OCI-LY7 (cell line): Measurements from ENCODE around the gene STAT1. TPM values are rescaled to one million over a fixed set of nuclear protein-coding genes. Genes with fewer than 3 reads are reported as not detected.

Experiments used
- BruUV-seq: library from RNA; stranded (reverse); fragments of 400-500 nt; replicated peaks from 2 replicates; lab custom pipeline; 2021; lab: Mats Ljungman, UMichigan
- CTCF ChIA-PET: fragments of 300-600 bp; sonication (Branson Sonifier 250); formaldehyde crosslinking; loops from one replicate; lab custom pipeline; 2022; ENCODE audit warnings: antibody characterized with exemption; ENCODE audit not compliant: unreplicated experiment; lab: Charles Lee
- POLR2A ChIA-PET: fragments of 300-600 bp; sonication (Branson Sonifier 250); formaldehyde crosslinking; loops from one replicate; lab custom pipeline; 2022; ENCODE audit warnings: antibody characterized with exemption; lab: Charles Lee
- DNase-seq: peaks from one replicate; pipeline ENCODE4 v3.0.0-alpha.2; 2015; ENCODE audit warnings: low spot score
- H2AFZ ChIP-seq: fragments of 200-600 bp; sonication (generic), shearing (Covaris generic); 2 replicates; pipeline ENCODE4 v1.6.1; 2014; ENCODE audit warnings: mild to moderate bottlenecking, antibody characterized with exemption, low read length, moderate library complexity
- H3K27ac ChIP-seq: fragments of 200-600 bp; sonication (generic); 2 replicates; pipeline ENCODE4 v1.5.1; 2014; ENCODE audit warnings: mixed run types, low read depth, mild to moderate bottlenecking, moderate library complexity, low read length, inconsistent platforms; ENCODE audit not compliant: poor library complexity, severe bottlenecking
- H3K36me3 ChIP-seq: fragments of 200-600 bp; sonication (generic); 2 replicates; pipeline ENCODE4 v1.6.1; 2014; ENCODE audit warnings: mild to moderate bottlenecking, antibody characterized with exemption, low read length, moderate library complexity, mixed read lengths; ENCODE audit not compliant: insufficient read depth
- H3K4me1 ChIP-seq: fragments of 200-600 bp; sonication (generic); 2 replicates; pipeline ENCODE4 v1.5.1; 2014; ENCODE audit warnings: mild to moderate bottlenecking, low read length; ENCODE audit not compliant: insufficient read depth, poor library complexity, severe bottlenecking
- H3K4me2 ChIP-seq: fragments of 200-600 bp; sonication (generic); 2 replicates; pipeline ENCODE4 v1.6.1; 2014; ENCODE audit warnings: mild to moderate bottlenecking, low read length
- H3K4me3 ChIP-seq: fragments of 200-600 bp; sonication (generic); 2 replicates; pipeline ENCODE4 v1.5.1; 2014; ENCODE audit warnings: mild to moderate bottlenecking, low read depth, low read length; ENCODE audit not compliant: poor library complexity, severe bottlenecking
- H3K79me2 ChIP-seq: fragments of 200-600 bp; sonication (generic); 2 replicates; pipeline ENCODE4 v1.6.1; 2016; ENCODE audit warnings: low read depth, mild to moderate bottlenecking, low read length, moderate library complexity, mixed read lengths; ENCODE audit not compliant: insufficient read depth
- H3K9me2 ChIP-seq: fragments of 200-600 bp; sonication (generic); 2 replicates; pipeline ENCODE4 v1.6.1; 2016; ENCODE audit warnings: mild to moderate bottlenecking, low read length, mixed read lengths; ENCODE audit not compliant: insufficient read depth
- H3K9me3 ChIP-seq: fragments of 200-600 bp; sonication (generic); 2 replicates; pipeline ENCODE4 v1.6.1; 2014; ENCODE audit warnings: mild to moderate bottlenecking, mixed run types, low read length, mixed read lengths
- H4K20me1 ChIP-seq: fragments of 200-600 bp; sonication (generic); 2 replicates; pipeline ENCODE4 v1.6.1; 2014; ENCODE audit warnings: mild to moderate bottlenecking, antibody characterized with exemption, low read length, moderate library complexity, mixed read lengths; ENCODE audit not compliant: insufficient read depth
- CTCF ChIP-seq: fragments of 200-600 bp; sonication (generic); conservative IDR thresholded peaks from 2 replicates; pipeline ENCODE4 v1.5.1; 2014; ENCODE audit warnings: mild to moderate bottlenecking, antibody characterized with exemption, low read length, moderate library complexity, mixed read lengths
- EZH2phosphoT487 ChIP-seq: fragments of 200-600 bp; sonication (generic); IDR thresholded peaks from 2 replicates; pipeline ENCODE4 v1.6.1; 2018; ENCODE audit warnings: low read depth, borderline replicate concordance, mild to moderate bottlenecking, mixed run types, antibody characterized with exemption, low read length, moderate library complexity, mixed read lengths
- intact Hi-C: fragments of 100-400 bp; cut with micrococcal nuclease; formaldehyde crosslinking; loops from one replicate; pipeline ENCODE4 v1.10.0; 2022; ENCODE audit not compliant: unreplicated experiment
- total RNA-seq, 2 experiments: library from RNA; depleted of rRNA in 1 of 2; stranded (reverse); fragments of >200 nt in 1 of 2; shearing (Covaris generic) in 1 of 2; gene quantifications; 2 replicates each; pipeline ENCODE4 v1.2.3, GENCODE V29; 2014 to 2022

The STAT1 gene
- total RNA-seq, 2 experiments from 2014 or later: 23.0 to 23.1 TPM

- Histone ChIP-seq H3K4me1 (peaks cover 5% of the 10 kb centered on the region), H3K4me3 (no peak overlapping the region), H4K20me1 (no peaks in the 10 kb centered on the region), H3K79me2 (no peaks in the 10 kb centered on the region), H3K4me2 (no peak overlapping the region), H3K9me3 (0 out of 2 replicates have a peak, but pooled peaks cover 7% of the 10 kb centered on the region), H3K9me2 (no peaks in the 10 kb centered on the region), H3K36me3 (peaks cover 98% of the 10 kb centered on the region), H3K27ac (no peak overlapping the region), H2AFZ (no peak overlapping the region)
- no peak for TF ChIP-seq EZH2phosphoT487
- TF ChIP-seq CTCF: no peak
- POLR2A ChIA-PET: no interaction called here
- BruUV-seq: no TSS peak
- CTCF ChIA-PET: no interaction called here
- intact Hi-C loops: no loop called here
- no peak for DNase-seq
These were observed 10.3 kb downstream of the STAT1 start for GRCh38 chr2:191003405-191004309.

GRCh38 chr2:191001624-191002023, 12.3 kb downstream of the STAT1 start:
- DNase-seq: no peak
- no peak overlapping the region for H3K4me2 ChIP-seq
- POLR2A ChIA-PET: interaction anchor here (1.0 kb wide), 1 partner anchor 33 kb away, joined by 3 read pairs; no protein-coding TSS in a partner anchor
- H3K4me3 ChIP-seq: no peak overlapping the region
- no peaks in the 10 kb centered on the region for H3K9me2 ChIP-seq
- BruUV-seq: no TSS peak
- peaks cover 96% of the 10 kb centered on the region for H3K36me3 ChIP-seq
- no peak for TF ChIP-seq CTCF
- TF ChIP-seq EZH2phosphoT487: no peak
- CTCF ChIA-PET: no interaction called here
- no peaks in the 10 kb centered on the region for H3K79me2 ChIP-seq
- no peak overlapping the region for H2AFZ ChIP-seq
- no peaks in the 10 kb centered on the region for H4K20me1 ChIP-seq
- H3K27ac ChIP-seq: no peak overlapping the region
- intact Hi-C loops: no loop called here
- no peaks in the 10 kb centered on the region for H3K4me1 ChIP-seq
- 0 out of 2 replicates have a peak, but pooled peaks cover 7% of the 10 kb centered on the region for H3K9me3 ChIP-seq

- Histone ChIP-seq H3K79me2 (no peaks in the 10 kb centered on the region), H4K20me1 (no peaks in the 10 kb centered on the region), H3K4me3 (no peak overlapping the region), H3K4me2 (no peak overlapping the region), H3K9me2 (no peaks in the 10 kb centered on the region), H3K36me3 (peaks cover 96% of the 10 kb centered on the region), H2AFZ (no peak overlapping the region), H3K9me3 (0 out of 2 replicates have a peak, but pooled peaks cover 7% of the 10 kb centered on the region), H3K4me1 (no peaks in the 10 kb centered on the region), H3K27ac (no peak overlapping the region)
- BruUV-seq: no TSS peak
- CTCF ChIA-PET: no interaction called here
- intact Hi-C loops: no loop called here
- POLR2A ChIA-PET: no interaction called here
- no peak for TF ChIP-seq CTCF
- no peak for TF ChIP-seq EZH2phosphoT487
- no peak for DNase-seq
These were observed 12.9 kb downstream of the STAT1 start for GRCh38 chr2:191001032-191001431.
